NCI-H510A (cell line): ENCODE results near the gene SERPINA6.
"Not testable (repeated sequence)": the region's sequence is repeated elsewhere in the genome, so short reads cannot be mapped to it uniquely, and the experiment has no call there.

ENCODE experiments used
- DNase-seq: peaks from one replicate; lab custom pipeline; 2025; lab: John Stamatoyannopoulos, UW

Gene SERPINA6

DNA sequence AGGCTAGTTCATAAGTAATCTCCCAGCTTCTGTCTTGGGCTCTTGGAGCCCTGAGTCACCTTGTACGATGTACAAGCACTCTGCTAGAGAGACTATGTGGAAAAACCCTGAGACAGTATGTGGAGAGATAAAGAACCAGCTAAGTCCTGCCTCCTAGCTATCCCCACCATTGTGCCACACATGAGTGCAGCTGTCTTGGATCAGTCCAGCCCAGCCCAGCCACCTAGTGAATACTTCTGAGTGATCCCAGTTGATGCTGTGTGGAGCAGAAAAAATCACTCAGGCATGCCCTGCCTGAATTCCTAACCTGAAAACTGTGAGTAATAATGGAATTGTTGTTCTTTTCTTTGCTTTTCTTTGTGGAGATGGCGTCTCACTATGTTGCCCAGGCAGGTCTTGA lies 5.1 kb upstream of the SERPINA6 start:
- no peak for DNase-seq

GRCh38 chr14:94321421-94322271 lies 1.5 kb downstream of the SERPINA6 start:
- no peak for DNase-seq

DNA sequence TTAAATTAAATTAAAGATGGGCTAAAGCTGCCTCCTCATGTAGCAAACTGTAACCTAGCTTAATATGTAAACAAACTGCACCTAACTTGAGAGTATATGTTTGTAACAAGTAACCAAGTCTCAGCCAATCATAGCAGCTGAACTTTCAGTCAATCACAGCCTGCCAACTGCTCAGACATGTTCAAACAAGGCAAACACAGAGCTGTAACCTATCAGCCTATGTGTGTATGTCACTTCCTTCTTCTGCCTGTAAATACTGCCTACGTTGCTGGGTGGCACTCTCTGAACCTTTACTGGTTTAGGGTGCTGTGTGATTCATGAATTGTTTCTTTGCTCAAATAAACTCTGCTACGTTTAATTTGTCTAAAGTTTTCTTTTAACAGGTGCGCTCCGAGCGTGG lies 2.9 kb downstream of the SERPINA6 start:
- no peak for DNase-seq

GRCh38 chr14:94317259-94317658 lies 5.9 kb downstream of the SERPINA6 start:
- DNase-seq = no peak

DNA sequence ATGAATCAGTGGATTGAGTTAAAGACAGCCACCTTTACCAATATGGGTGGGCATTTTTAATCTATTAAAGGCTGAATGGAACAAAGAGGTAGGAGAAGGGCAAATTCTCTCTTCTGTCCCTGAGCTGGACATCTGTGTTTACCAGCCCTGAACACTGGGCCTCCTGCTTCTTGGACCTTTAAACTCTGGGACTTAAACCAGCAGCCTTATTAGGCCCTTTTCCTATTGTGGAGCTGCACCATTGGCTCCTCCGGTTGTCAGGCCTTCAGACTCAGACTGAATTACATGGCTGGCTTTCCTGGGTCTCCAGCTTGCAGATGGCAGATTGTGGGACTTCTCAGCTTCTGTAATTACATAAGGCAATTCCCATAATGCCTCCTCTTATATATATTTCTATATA lies 6.4 kb downstream of the SERPINA6 start:
- no peak for DNase-seq

DNA sequence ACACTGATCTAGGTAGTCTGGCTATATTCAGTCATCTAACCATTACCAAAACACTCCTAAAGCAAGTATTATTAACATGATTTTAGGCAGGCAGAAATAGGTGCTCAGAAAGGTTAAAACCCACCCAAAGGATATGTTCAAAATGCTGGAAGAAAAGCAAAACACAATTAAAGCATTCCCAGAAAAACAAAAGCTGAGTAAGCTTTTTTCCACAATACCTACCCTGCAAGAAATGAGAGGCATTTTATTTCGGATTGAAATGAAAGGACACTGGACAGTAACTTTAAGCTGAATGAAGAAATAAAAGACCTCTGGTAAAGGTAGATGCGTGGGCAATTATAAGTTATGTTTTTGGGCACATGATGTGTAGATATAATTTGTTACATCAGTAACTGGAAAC lies 8.2 kb downstream of the SERPINA6 start:
- DNase-seq = no peak

GRCh38 chr14:94313991-94314655 lies 9.0 kb downstream of the SERPINA6 start:
- DNase-seq = no peak

- no peak for DNase-seq
These were observed 10.5 kb downstream of the SERPINA6 start for GRCh38 chr14:94312481-94313246.

DNA sequence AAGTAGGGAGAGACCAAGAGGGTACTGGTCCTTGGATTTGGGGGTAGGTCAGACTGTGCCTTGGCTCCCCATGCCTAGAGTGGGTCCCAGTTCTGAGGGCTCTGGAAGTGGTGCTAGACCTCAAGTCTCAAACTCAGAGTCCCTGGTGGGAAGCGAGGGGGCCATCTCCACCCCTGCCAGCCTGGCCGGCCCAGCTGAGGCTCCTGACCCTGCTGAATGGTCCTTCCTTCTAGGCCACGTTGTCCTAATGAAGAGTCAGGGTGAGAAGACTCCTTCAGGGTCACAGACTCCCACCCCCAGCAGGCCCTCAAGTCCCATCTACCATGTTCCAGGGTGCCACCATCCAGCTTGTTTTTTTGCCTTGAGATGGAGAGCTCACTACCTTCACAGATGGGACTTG lies 12.9 kb downstream of the SERPINA6 start:
- DNase-seq = no peak

- no peak for DNase-seq
These were observed 13.4 kb downstream of the SERPINA6 start for GRCh38 chr14:94309721-94310120.

GRCh38 chr14:94307410-94307992 lies 15.6 kb downstream of the SERPINA6 start:
- no peak for DNase-seq

- DNase-seq = no peak
These were observed 16.8 kb downstream of the SERPINA6 start for GRCh38 chr14:94306047-94306978.

DNA sequence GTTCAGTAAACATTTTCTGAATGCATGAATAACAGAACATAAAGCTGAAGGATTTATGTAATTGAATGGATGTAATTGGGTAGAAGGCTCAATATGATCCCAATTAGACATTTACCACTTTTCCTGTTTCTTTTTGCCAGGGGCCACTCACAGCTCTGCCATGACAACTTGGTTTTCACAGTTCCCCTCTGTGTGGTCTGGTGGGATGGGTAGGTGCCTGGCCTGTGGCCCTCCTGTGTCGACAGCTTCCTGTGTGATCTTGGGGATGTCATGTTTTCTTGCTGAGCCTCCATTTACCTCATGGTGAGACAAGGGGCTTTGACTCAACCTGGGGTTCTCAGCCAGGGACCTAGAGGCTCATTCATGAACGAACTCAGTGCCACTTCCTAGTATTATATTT lies 17.5 kb downstream of the SERPINA6 start:
- no peak for DNase-seq

DNA sequence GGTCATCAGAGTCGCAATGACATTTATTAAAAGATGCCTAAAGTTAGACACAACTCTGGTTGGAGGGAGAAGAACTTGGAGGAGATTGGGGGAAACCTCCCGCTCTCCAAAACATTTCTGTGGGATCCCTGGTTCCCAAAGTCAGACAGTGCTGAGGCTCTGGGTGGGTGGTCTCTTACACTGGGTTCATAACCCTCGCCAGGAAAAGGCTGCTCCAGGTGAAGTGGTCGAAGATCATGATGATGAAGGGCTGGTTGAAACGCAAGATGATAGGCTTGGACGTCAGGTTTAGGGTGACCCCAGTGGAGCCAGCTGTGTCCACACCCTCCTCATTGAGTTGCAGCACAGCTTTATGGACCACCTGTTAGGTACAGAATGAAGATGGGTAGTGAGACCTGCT lies 18.9 kb downstream of the SERPINA6 start:
- DNase-seq = no peak

DNA sequence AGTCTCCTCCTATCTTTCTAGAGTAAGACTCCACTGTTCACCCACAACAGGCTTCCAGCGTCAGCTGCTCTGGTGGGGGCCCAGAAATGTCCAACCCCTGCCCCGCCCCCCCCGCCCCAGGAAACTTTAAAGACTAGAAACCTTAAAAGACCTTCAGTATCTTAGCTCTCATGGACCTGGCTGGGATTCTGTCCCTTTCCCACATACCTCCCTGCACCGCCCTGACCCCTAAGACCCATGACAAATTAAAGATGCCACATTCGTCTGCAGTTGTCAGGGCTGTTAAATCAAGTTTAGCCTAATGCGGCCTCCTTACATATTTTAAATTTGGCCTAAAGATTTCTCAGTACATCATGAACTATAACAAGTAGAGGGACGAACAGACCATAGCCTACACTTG lies 20.0 kb downstream of the SERPINA6 start:
- DNase-seq = no peak

GRCh38 chr14:94298130-94298529 lies 25.0 kb downstream of the SERPINA6 start:
- no peak for DNase-seq

GRCh38 chr14:94296181-94296545 lies 27.0 kb downstream of the SERPINA6 start:
- DNase-seq = not testable (repeated sequence)

GRCh38 chr14:94295360-94296180 lies 27.6 kb downstream of the SERPINA6 start:
- DNase-seq = no peak

DNA sequence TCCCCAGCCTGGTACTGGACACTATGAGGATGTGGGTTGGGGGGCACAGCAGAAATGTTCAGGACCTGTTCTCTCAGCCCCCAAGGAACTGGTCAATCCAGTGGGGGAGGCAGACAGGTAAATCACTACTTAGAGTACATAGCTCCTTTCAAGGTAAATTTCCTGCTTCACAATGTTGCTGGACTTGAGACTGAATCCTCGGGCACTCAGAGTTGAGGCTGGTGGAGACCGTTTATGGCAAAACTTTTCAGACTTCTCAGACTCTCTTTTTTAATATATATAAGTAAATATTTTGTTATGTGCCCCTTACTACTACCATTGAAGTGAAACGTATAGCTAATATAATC lies 29.6 kb downstream of the SERPINA6 start:
- DNase-seq = no peak

DNA sequence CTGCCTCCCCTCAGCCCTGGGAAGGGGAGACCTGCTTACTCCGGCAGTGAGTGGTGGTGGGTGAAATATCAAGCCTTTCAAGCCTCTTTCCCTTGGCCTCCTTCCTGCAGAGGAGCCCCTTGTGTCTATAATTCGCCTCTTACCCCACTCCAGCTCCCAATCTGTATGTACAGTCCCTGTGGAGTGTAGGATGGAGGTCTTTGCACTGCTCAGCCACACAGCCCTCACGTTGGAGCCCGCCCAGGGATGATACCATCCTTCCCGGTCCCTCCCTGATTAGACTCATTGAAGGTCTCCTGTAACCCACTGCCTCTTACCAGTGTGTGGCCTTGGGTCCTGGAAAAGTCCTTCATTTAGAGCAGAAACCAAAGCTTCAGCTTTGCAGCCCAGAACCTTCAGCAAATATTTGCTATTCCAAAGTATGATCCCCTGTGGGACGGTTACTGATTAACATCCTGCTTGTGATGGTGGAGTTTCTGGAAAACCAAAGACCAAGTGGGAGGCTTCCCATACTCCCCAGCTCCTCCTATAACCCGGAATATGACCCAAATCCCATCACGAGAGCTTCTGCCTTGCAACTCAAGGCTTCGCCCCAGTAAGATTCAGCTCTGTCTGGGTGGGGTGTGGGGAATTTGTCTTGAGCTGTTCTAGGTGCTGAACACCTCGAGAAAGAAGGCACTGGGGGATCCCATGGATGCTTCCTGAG lies 30.1 kb downstream of the SERPINA6 start, which contains the start of gene SERPINA10:
TSS of gene SERPINA10 (minus strand) at position 397 of the 706 bp plus-strand sequence. CDS start 2,675 bp downstream, outside the sequence.
- DNase-seq = no peak
